ENCODE data around the gene SLC9A6.
"Not testable (repeated sequence)": the region's sequence is repeated elsewhere in the genome, so short reads cannot be mapped to it uniquely, and the experiment has no call there.

SLC9A6 gene

DNA sequence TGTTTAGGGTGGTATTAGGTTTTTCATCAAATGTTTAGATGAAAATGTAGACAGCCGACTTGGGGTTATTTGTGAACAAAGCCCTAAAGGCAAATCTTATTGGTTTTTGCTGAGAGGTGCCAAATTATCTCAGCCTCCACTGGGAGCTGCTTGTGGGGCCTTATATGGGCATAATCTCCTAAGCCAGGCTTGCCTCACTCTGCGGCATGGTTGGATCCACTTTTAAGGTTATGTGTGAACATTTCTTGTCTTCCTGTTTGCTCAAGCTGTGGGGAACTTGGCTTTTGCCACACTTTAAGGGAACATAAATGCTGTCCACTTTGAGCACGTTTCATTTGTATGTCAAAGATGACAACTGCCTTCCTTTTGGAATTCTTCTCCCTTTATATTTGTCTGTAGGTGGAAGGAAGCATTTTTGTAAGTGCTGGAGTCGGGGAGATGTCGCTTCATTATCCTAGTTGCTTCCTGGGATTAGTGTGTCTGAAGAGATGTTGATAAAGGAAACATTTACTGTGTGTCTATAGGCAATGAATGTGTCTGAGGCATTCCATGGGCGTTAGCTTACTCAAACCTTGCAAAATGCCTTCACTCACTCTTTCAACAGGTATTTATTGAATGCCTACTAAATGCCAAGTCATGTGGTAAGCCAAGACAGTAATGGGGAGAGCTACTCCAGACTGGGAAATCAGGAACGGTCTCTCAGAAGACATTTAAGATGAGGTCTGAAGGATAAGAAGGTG lies 78.3 kb downstream of the SLC9A6 start:
- no peak for DNase-seq (ENCODE audit: low read depth in 2 of 2)

DNA sequence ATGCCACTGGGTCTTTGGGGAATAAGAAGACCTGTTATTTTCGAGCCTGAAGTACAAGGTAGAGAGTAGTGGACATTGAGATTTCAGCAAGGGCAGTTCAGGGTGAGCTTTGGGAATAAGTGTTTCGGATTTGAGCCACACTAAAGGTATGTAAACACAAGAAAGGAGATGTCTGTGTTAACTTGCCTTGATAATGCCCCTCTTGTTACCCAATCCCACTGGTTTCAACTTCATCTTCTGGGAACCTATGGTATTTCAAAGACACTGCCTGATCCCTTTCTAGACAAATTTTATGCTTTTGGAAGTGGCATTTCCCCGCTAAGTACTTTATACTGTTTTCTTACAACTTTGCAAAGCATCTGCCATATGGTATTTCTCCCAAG lies 79.4 kb downstream of the SLC9A6 start:
- DNase-seq (ENCODE audit: low read depth in 2 of 2): no peak

DNA sequence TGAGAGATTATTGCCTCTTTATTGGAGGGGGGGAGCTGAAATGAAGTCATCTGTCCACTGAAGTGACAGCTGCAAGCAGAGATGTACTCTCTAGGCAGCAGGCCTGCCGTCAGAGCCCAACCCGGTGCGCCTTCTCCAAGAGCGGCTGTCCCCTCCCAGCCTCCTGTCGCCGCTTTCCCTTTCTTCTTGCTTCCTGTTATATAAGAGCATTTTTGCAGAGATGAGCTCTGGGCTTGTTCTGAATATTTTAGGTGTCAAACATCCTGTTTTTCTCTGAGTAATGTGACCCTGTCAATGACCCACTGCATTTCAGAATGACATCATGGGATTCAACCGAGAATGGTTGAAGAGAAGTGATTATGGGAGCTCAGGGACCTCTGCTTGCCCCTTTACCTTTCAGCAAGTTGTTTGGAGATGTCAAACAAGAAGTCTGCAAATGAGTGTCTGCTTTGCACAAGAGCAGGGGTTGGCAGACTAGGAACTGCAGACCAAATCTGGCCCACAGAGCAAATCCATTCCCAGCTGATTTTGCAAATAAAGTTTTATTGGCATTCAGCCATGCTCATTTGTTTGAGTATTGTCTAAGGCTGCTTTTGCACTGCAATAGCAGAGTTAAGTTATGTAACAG lies 79.9 kb downstream of the SLC9A6 start:
- DNase-seq (ENCODE audit: low read depth in 2 of 2): no peak

DNA sequence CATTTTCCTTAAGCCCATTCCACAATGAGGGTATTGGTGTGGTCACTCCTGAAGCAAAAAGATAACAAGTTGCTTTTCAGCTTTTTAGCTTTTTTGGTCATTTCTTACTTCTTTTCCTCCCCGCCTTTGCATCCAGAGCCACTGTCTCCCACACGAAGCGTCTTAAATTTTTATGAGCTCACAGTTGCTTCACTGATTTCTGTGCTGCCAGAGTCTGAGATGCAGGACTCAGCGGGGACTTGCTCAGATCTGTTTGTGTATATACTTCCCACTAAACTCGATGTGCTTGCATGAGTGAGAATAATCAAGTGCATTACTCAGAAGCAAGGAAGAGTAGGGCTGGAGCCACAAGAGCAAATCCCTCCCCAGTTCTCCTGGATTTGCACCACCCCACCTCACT lies 81.9 kb downstream of the SLC9A6 start:
- no peak for DNase-seq (ENCODE audit: low read depth in 2 of 2)

DNA sequence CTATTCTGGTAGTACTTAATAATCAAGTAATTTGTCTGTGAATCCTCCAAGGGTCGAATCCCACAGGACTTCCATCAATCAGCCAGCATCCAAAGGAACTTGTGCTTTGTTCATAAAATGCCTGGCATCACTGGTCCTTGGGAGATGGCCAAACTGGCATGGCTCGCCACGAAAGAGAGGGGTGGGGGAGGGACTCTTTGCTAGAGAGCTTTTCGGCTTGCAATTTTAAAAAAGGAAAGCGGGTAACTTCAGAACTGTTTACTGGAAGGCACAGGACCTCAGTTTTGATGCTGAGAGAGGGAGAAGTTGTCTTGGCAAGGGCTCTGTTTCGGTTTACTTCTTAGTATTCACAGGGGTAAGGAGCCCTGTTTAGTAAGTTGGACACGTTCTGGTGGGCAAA lies 82.7 kb downstream of the SLC9A6 start:
- DNase-seq (ENCODE audit: low read depth in 2 of 2): no peak

DNA sequence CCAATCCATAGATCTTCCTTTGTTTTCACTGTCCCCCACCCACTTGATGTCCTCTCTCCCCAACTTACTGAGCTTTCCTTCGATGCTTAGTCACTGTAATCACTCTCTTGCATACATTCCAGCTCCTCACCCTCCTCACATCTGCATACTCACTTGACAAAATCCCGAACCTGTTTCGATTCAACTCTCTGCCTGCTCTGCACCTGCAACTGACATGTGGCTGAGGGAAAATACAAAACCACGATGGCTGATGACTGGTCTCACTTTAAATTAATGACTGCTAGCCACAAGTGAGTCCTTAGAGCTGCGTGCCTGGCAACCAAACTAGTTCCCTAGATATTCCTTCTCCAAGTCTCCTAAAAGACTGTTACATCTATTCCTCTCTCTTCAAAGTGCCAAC lies 91.7 kb downstream of the SLC9A6 start:
- DNase-seq (ENCODE audit: low read depth in 2 of 2): no peak

DNA sequence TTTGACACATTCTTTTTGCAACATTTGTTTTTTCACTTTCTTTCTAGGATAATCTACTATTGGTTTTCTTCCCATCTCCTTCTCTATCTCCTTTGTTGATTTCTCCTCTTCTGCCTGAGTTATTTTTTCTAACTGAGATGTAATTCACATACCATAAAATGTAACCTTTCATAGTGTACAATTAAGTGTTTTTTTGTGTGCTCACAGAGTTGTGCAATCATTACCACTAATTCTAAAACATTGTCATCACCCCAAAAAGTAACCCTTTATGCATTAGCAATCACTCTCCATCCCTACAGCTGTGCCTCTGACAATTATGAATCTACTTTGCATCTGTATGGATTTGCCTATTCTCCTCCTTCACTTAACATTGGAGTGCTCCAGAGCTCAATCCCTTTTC lies 95.5 kb downstream of the SLC9A6 start:
- no peak for DNase-seq (ENCODE audit: low read depth in 2 of 2)

DNA sequence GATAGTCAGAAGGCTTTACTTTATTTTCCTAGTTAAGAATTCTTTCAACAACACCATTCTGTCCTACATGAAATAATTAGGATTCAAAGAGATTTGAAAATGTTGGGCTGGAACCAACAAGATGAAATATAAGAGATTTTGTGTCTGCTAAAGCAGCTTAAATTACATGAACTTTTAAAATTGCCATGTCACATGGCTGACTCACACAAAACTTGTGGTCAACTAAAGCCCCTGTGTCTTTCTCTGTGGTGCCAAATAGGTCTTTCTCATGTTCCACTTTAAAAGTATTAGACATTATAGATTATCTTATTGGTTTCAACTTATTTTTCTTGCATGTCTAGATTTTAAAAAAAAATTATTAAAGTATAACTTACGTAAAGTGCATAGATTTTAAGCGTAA lies 101.3 kb downstream of the SLC9A6 start:
- no peak for DNase-seq (ENCODE audit: low read depth in 2 of 2)

DNA sequence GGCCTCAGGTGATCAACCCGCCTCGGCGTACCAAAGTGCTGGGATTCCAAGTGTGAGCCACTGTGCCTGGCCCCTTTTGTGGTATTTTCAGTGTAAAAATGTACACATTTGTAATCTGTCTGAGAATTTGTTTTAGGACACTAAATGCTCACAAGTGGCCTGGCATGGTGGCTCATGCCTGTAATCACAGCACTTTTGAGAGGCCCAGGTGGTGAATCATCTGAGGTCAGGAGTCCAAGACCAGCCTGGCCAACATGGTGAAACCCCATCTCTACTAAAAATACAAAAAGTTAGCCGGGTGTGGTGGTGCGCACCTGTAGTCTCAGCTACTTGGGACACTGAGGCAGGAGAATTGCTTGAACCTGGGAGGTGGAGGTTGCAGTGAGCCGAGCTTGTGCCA lies 106.7 kb downstream of the SLC9A6 start:
- DNase-seq (ENCODE audit: low read depth in 2 of 2): not testable (repeated sequence)

DNA sequence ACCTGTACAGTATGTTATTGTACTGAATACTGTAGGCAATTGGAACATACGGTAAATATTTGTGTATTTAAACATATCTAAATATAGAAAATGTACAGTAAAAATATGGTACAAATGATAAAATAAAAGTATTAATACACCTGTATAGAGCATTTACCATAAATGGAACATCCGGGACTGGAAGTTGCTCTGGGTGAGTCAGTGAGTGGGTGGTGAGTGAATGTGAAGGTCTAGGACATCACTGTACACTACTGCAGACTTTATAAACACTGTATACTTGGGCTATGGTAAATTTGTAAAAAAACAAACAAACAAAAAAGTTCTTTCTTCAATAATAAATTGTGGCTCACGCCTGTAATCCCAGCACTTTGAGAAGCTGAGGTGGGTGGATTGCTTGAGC lies 109.7 kb downstream of the SLC9A6 start:
- DNase-seq (ENCODE audit: low read depth in 2 of 2): no peak

Data from stimulated activated CD4-positive, alpha-beta T cell treated with anti-CD3 and anti-CD28 coated beads, Interleukin-12 subunit alpha, Interleukin-12 subunit beta, amount 100 ng/mL, for 24 hours (primary cell).